SK-N-MC (cell line): ENCODE results near the gene HS6ST1.

Source experiments
- EZH2 ChIP-seq: fragments of 200-600 bp; sonication (generic); IDR thresholded peaks from one replicate; pipeline ENCODE4 v1.6.1; 2017; ENCODE audit warnings: antibody characterized with exemption
- POLR2AphosphoS5 ChIP-seq: IDR thresholded peaks from 2 replicates; pipeline ENCODE4 v1.6.1; 2012; ENCODE audit warnings: mild to moderate bottlenecking, low read depth, low read length, borderline replicate concordance

GRCh38 chr2:128227862-128228261 is 90.8 kb downstream of the HS6ST1 start:
- TF ChIP-seq EZH2 (no peak), POLR2AphosphoS5 (no peak)
